HL-60 (cell line): ENCODE results near the gene PCTP.

Experiments
- CTCF ChIP-seq: IDR thresholded peaks from one replicate; pipeline ENCODE4 v1.5.1; 2011; ENCODE audit warnings: low read length, control low read depth, inconsistent platforms; ENCODE audit not compliant: insufficient read depth
- GABPA ChIP-seq: IDR thresholded peaks from 2 replicates; pipeline ENCODE4 v1.6.1; 2012; ENCODE audit warnings: low read depth

- TF ChIP-seq CTCF (no peak), GABPA (no peak)
These were observed 42.5 kb upstream of the PCTP start for GRCh38 chr17:55708175-55708974.
